Measurements from ENCODE around the gene PDGFC. TPM values are rescaled to one million over a fixed set of nuclear protein-coding genes. Genes with fewer than 3 reads are reported as not detected.

PDGFC gene
- total RNA-seq, 1 donor from 2014 or later = 56.7 TPM

DNA sequence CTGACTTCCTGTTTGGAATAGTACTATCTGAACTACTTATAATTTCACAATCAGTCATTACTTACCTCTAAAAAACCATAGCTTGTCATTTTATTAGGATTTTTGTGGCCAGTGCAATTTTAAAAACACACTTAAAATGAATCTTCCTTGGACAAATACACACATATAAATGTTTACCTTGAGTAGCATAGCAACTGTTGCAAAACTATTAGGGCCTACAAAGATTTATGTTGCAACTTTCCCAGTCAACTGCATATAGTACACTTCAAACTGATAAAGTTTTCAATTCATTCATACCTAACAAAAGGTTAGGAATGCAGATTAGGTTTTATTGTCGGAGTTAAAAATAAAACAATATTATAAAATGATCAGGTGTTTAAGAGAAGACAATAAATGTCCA lies 193.0 kb downstream of the PDGFC start:
- H3K4me3 ChIP-seq (ENCODE audit: low read depth, low read length) = no peak overlapping the region
- TF ChIP-seq, protein P1, sequence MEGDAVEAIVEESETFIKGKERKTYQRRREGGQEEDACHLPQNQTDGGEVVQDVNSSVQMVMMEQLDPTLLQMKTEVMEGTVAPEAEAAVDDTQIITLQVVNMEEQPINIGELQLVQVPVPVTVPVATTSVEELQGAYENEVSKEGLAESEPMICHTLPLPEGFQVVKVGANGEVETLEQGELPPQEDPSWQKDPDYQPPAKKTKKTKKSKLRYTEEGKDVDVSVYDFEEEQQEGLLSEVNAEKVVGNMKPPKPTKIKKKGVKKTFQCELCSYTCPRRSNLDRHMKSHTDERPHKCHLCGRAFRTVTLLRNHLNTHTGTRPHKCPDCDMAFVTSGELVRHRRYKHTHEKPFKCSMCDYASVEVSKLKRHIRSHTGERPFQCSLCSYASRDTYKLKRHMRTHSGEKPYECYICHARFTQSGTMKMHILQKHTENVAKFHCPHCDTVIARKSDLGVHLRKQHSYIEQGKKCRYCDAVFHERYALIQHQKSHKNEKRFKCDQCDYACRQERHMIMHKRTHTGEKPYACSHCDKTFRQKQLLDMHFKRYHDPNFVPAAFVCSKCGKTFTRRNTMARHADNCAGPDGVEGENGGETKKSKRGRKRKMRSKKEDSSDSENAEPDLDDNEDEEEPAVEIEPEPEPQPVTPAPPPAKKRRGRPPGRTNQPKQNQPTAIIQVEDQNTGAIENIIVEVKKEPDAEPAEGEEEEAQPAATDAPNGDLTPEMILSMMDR (conservative IDR thresholded peaks at IDR 0.05; ENCODE audit: low read depth, low read length) = no peak
- DNase-seq (ENCODE audit: low read depth) = no peak

DNA sequence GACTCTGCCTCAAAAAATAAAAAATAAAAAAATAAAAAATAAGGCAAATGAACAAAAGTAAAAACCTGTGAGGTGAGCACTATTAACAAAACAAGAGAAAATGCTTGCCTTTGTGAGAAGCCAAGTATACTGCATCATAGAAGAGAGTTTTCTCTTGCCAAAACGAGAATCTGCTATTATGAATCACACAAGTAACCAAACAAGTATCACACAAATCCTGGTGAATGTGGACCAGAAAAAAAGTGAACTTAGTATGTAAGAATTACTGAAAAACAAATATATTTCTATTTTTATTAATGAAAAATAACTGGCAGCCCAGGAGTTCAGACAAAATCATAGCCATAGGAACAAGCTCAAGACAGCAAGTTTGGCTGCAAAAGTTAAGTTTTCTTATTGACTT lies 193.5 kb downstream of the PDGFC start:
- TF ChIP-seq, protein P1 (conservative IDR thresholded peaks at IDR 0.05; ENCODE audit: low read depth, low read length) = no peak
- no peak for DNase-seq (ENCODE audit: low read depth)

DNA sequence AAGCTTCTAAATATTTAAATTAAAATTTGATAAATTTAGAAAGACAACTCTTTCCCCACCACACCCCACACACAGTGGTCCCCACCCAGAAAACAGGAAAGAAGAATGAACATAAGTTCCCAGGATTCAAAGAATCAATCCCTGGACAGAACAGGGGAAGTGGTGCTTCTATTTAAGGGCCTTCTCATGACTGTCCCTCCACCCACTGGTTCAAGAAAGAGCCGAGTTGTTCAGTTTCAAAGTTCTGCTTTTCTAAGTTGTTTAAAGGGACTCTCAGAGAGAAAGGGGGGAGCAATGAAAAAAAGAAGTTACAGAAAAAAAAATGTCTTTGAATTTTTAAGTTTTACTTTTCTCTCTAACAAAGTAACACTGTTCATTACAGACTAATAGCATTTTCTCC lies 195.8 kb downstream of the PDGFC start:
- no peak for DNase-seq (ENCODE audit: low read depth)
- TF ChIP-seq, protein P1 (conservative IDR thresholded peaks at IDR 0.05; ENCODE audit: low read depth, low read length) = no peak

More for the DNA sequence above, 193.5 kb downstream of the PDGFC start:
- H3K4me3 ChIP-seq (ENCODE audit: low read depth, low read length) = no peak overlapping the region

DNA sequence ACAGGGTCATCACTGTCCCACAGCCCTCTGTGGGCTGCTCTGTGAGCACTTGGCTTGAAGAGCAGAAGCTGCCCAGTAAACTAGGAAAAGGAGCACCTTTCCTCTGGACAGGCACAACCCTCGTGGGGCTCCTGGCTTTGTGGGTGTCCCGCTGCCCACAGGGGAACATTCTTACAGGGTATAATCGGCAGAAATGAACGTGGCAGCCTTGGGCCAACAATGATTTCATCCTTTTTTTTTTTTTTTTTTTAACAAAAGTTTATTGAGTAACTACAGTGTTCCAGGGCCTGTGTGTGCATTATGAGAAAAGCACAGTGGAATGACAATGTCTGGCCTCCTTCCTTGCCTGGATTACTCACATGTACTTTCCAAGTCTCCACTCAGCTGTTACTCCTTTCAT lies 197.2 kb downstream of the PDGFC start:
- TF ChIP-seq, protein P1 (conservative IDR thresholded peaks at IDR 0.05; ENCODE audit: low read depth, low read length) = no peak
- peak; percentile 76 for DNase-seq (ENCODE audit: low read depth)
- peak overlapping the region; percentile 22 for H3K4me3 ChIP-seq (ENCODE audit: low read depth, low read length)

More for the DNA sequence above, 195.8 kb downstream of the PDGFC start:
- H3K4me3 ChIP-seq (ENCODE audit: low read depth, low read length) = peak overlapping the region; percentile 19

DNA sequence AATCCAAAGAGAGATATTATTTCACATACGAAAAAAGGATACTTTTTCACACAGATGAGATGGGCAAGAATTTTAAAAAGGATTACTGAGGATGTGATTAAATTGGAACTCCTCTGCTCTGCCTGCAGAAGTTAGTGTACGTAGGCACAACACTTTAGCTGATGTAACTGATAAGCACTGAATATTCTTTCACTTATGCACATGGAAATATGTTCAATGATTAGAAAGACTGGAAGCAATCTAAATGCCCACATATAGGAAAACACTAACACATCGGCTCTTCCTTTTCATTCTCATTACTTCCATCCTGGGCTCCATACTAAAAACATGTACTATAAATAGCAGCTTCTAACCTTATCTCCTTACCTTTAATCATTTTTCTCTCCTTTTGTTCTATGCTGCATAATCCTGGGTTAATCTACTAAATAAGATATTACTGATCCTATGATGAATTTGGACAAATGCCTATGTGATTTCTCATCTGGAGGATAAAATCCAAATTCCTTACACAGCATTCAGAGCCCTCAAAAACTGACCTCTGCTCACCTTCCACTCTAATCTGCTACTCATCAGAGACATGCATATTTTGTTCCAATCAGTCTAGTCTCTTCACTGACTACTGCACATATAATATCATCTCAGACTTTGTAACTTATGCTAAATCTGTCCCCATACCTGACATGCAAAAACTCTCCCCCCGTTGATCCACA lies 197.8 kb downstream of the PDGFC start:
- peak overlapping the region; percentile 22 for H3K4me3 ChIP-seq (ENCODE audit: low read depth, low read length)
- DNase-seq (ENCODE audit: low read depth) = no peak
- TF ChIP-seq, protein P1 (conservative IDR thresholded peaks at IDR 0.05; ENCODE audit: low read depth, low read length) = no peak

DNA sequence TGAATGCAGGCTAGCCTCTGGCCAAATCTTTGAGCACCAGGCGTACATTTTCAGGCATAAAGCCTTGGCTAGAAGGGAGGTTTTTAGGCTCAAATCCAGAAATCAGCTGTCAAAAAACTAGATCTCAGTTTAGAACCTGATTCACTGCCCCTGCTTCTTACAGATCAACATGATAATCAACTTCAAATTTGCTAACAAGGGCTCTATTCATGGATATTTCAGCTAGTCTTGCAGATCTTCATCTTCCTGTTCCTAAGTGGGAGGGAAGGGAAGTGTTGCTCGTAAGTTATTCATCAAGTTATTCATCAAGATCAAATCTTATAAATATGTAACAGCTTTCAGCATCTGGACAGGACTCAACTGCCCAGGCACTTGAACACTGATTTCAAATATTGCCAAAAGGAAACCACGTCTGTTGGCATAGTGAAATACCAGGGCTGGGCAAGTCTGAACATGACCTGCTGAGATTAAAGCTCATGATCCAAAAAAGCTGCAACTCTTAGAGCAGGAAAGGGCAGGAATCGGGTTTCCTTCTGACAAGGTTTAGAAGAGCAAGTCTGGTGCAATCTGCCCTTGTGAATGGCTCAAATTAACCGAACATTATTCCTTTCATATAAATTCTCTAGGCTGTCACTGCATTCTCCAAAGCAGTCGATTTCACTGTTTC lies 200.3 kb downstream of the PDGFC start:
- DNase-seq (ENCODE audit: low read depth) = no peak
- no peak overlapping the region for H3K4me3 ChIP-seq (ENCODE audit: low read depth, low read length)
- TF ChIP-seq, protein P1 (conservative IDR thresholded peaks at IDR 0.05; ENCODE audit: low read depth, low read length) = no peak
